Activated CD4-positive, CD25-positive, alpha-beta regulatory T cell treated with anti-CD3 and anti-CD28 coated beads, Interleukin-2, amount 50 U/mL, for 72 hours (primary cell): Measurements from ENCODE around the gene ARFRP1.
A peak's percentile ranks its signal among the peaks of the same experiment; 100 is the strongest.

Experiments
- DNase-seq: peaks from one replicate; pipeline ENCODE4 v3.0.0; 2021

The ARFRP1 gene

GRCh38 chr20:63743210-63743970, 35.6 kb upstream of the ARFRP1 start:
- no peak for DNase-seq

- DNase-seq = no peak
Observed at GRCh38 chr20:63742381-63743024, 34.7 kb upstream of the ARFRP1 start.

DNA sequence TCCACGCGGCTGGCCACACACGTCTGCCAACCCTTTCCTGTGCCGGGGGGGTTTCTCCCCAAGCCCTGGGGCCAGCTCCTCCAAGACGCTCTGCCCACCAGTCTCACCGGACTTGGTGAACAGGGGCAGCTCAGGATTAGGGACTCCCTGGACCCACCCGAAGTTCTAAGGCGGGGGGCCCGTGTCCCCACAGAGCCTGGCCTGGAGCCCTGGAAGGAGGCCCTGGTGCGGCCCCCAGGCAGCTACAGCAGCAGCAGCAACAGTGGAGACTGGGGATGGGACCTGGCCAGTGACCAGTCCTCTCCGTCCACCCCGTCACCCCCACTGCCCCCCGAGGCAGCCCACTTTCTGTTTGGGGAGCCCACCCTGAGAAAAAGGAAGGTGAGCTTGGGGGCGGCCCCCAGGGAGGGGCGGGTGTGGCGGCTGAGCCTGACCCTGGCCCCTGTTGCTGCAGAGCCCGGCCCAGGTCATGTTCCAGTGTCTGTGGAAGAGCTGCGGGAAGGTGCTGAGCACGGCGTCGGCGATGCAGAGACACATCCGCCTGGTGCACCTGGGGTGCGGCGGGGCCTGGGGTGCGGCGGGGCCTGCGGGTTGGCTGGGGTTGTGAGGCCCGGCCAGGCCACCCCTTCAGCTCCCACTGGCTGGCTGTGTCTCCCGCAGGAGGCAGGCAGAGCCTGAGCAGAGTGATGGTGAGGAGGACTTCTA, 34.1 kb upstream of the ARFRP1 start:
- no peak for DNase-seq

GRCh38 chr20:63741354-63741675, 33.5 kb upstream of the ARFRP1 start:
- no peak for DNase-seq

GRCh38 chr20:63740627-63741353, 33.0 kb upstream of the ARFRP1 start:
- DNase-seq = no peak

DNA sequence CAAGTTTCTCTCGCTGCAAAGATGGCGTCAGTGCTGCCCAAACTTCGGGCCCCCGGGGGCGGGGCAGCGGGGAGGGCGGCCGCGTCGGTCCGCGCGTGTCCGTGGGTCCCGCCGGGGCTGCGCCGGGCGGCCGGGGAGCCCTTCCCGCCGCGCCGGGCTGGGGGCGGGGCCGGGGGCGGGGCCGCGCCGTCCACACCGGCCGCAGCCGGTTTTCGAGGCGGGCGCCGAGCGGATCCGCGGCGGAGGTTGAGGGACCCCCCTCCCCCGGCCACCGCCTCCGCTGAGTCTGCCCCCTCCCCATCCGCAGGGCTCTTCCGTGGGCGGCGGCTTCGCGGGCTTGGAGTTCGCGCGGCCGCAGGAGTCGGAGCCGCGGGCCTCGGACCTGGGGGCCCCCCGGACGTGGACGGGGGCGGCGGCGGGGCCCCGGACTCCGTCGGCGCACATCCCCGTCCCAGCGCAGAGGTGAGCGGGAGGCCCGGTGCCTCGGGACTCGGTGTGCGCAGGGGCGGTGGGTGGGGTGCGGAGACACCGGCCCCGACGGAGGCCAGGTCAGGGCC, 32.4 kb upstream of the ARFRP1 start:
- DNase-seq = peak; percentile 51

- peak; percentile 64 for DNase-seq
Observed at GRCh38 chr20:63739130-63740069, 31.6 kb upstream of the ARFRP1 start, which contains the start of gene SLC2A4RG. SLC2A4RG (plus strand) TSS chr20:63739776; CDS start chr20:63739913, 137 bp downstream.

DNA sequence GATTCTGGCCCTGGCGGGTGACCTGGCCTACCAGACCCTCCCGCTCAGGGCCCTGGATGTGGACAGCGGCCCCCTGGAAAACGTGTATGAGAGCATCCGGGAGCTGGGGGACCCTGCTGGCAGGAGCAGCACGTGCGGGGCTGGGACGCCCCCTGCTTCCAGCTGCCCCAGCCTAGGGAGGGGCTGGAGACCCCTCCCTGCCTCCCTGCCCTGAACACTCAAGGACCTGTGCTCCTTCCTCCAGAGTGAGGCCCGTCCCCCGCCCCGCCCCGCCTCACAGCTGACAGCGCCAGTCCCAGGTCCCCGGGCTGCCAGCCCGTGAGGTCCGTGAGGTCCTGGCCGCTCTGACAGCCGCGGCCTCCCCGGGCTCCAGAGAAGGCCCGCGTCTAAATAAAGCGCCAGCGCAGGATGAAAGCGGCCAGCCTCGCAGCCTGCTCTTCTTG, 30.9 kb upstream of the ARFRP1 start:
- no peak for DNase-seq

- no peak for DNase-seq
Observed at GRCh38 chr20:63737945-63738686, 30.3 kb upstream of the ARFRP1 start.

GRCh38 chr20:63737695-63737944, 29.8 kb upstream of the ARFRP1 start:
- no peak for DNase-seq

DNA sequence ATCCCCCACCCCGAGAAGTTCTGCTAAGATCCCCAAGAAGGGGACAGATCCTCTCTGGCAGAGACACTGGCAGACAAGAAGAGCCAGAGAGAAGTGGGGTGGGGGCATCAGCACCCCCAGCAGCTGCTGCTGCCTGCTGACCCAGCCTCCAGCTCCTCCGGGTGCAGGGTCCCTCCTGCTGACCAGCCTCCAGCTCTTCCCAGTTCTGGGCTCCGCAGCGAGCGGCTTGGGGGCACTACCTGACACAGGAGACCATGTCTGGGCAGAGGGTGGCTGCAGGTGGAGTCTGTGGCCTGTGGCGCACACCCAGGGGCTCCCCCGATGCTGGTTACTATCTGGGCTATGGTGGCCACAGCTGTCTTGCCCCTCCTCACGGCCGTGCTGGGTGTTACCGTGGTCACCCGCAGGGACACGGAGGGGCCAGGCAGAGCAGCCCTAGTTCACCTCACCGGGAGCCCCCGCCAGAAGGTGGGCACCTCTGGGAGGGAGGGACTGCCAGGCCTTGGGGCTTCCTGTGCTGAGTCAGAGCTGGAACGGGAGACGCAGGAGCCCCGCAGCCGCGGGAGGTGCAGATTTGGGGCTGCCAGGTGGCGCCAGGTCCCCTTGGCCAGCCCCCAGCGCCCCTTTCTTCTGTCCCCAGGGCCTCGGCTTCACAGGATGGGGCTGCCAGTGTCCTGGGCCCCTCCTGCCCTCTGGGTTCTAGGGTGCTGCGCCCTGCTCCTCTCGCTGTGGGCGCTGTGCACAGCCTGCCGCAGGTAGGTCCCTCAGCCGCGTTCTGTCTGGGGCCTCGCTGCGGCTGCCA, 29.3 kb upstream of the ARFRP1 start:
- DNase-seq = peak; percentile 64

GRCh38 chr20:63735859-63736718, 28.3 kb upstream of the ARFRP1 start, which contains the start of gene LIME1:
LIME1 (plus strand) TSS chr20:63736664; CDS start chr20:63737550, 886 bp downstream.
- peak; percentile 60 for DNase-seq

GRCh38 chr20:63734946-63735858, 27.4 kb upstream of the ARFRP1 start:
- no peak for DNase-seq

DNA sequence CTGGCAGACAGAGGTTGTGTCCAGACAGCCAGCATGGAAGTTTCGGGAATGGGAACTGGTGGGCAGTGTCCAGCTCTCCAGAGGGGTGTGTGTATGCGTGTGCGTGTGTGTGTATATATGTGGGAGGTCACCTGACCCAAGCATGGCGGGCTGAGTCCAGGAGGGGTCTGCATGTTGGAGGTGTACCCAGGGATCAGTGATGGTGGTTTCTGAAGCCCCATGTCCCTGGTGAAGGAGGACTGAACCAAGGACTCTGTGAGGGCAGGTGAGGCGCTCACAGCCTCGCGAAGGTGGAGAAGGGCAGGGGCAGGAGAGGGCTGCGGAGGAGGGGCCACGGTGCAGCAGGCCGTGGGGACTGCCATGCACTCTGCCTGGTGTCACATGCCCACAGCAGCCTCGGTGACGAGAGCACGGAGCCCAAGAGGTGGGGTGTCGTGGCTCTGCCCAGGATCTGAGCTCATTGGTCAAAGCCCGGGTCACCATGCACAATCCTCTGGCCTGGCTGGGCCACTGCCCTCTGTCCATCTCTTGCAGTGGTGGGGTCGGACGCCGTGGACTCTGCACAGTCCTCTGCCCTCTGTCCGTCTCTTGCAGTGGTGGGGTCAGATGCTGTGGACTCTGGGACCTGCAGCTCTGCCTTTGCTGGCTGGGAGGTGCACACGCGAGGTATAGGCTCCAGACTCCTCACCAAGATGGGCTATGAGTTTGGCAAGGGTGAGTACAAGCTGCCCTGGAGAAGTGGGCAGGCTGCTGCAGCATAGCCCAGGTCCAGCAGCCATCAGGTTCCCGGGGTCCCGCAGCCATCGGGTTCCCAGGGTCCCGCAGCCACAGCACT, 26.6 kb upstream of the ARFRP1 start:
- no peak for DNase-seq

GRCh38 chr20:63733579-63734081, 25.9 kb upstream of the ARFRP1 start:
- DNase-seq = no peak

- no peak for DNase-seq
Observed at GRCh38 chr20:63733117-63733516, 25.3 kb upstream of the ARFRP1 start.
